Measurements from ENCODE around the gene WDR18.

GRCh38 chr19:947707-948539, 36.2 kb upstream of the WDR18 start:
- no peak for TF ChIP-seq CTCF (IDR thresholded peaks at IDR 0.05)
- TF ChIP-seq POLR2A (IDR thresholded peaks at IDR 0.05) = no peak
- TF ChIP-seq POLR2AphosphoS5 (IDR thresholded peaks at IDR 0.05) = no peak
- no peak for TF ChIP-seq EP300 (IDR thresholded peaks at IDR 0.05)

All from upper lobe of left lung (tissue), 4 donors.